Endothelial cell of umbilical vein (primary cell): Measurements from ENCODE around the gene BAD. TPM values are rescaled to one million over a fixed set of nuclear protein-coding genes. Genes with fewer than 3 reads are reported as not detected.

Experiments used
- BruUV-seq: library from RNA; stranded (reverse); fragments of 400-500 nt; replicated peaks from 2 replicates; lab custom pipeline; 2021; lab: Mats Ljungman, UMichigan
- CTCF ChIA-PET: fragments of 300-600, 350-600 bp; sonication (Branson Sonifier 250); formaldehyde crosslinking; loops from one replicate; lab custom pipeline; 2021; ENCODE audit warnings: antibody characterized with exemption, inconsistent platforms; lab: Charles Lee
- POLR2A ChIA-PET: fragments of 300-600, 350-600 bp; sonication (Branson Sonifier 250); formaldehyde crosslinking; loops from one replicate; lab custom pipeline; 2021; ENCODE audit warnings: antibody characterized with exemption, inconsistent platforms; lab: Charles Lee
- DNase-seq: peaks from one replicate; pipeline ENCODE4 v3.0.0-alpha.2; 2011; ENCODE audit warnings: low read depth, low spot score
- FAIRE-seq: peaks from 2 replicates; lab custom pipeline; 2011; peaks lifted over from hg19 to GRCh38; lab: Jason Lieb, UNC
- H2AFZ ChIP-seq: 2 replicates; pipeline ENCODE4 v1.6.0; 2012; ENCODE audit warnings: low read depth, low read length, control low read depth, inconsistent platforms
- H3K27ac ChIP-seq: 2 replicates; pipeline ENCODE4 v1.5.1; 2011; ENCODE audit warnings: low read depth, mild to moderate bottlenecking, control low read depth, low read length, moderate library complexity; ENCODE audit not compliant: insufficient read depth
- H3K27me3 ChIP-seq, 2 experiments: 2 replicates each; pipeline versions ENCODE4 v1.6.0 to v1.6.1; 2011; ENCODE audit warnings: low read length in 2 of 2, mixed read lengths in 1 of 2; ENCODE audit not compliant: control insufficient read depth in 2 of 2, insufficient read depth in 2 of 2
- H3K36me3 ChIP-seq, 2 experiments: 2 replicates in 1 of 2; 3 replicates in 1 of 2; pipeline ENCODE4 v1.5.1; 2011; ENCODE audit warnings: low read length in 2 of 2, mild to moderate bottlenecking in 1 of 2, moderate library complexity in 1 of 2; ENCODE audit not compliant: control insufficient read depth in 2 of 2, insufficient read depth in 2 of 2; ENCODE audit errors: extremely low read depth in 1 of 2
- H3K4me1 ChIP-seq: 3 replicates; pipeline ENCODE4 v1.5.1; 2011; ENCODE audit warnings: mild to moderate bottlenecking, low read length; ENCODE audit not compliant: control insufficient read depth, insufficient read depth; ENCODE audit errors: extremely low read depth
- H3K4me2 ChIP-seq: 2 replicates; pipeline ENCODE4 v1.6.1; 2011; ENCODE audit warnings: low read length, control low read depth, mixed read lengths; ENCODE audit not compliant: insufficient read depth
- H3K4me3 ChIP-seq, 3 experiments: fragments of 200-600 bp in 1 of 3; sonication (generic), shearing (Covaris generic) in 1 of 3; replicated peaks in 1 of 3; 2 replicates each; pipeline ENCODE4 v1.5.1; 2011 to 2016; ENCODE audit warnings: control low read depth in 3 of 3, low read length in 3 of 3, mild to moderate bottlenecking in 2 of 3, inconsistent platforms in 1 of 3, low read depth in 1 of 3, moderate library complexity in 1 of 3; ENCODE audit not compliant: insufficient read depth in 1 of 3
- H3K79me2 ChIP-seq: 2 replicates; pipeline ENCODE4 v1.6.0; 2012; ENCODE audit warnings: low read length, inconsistent platforms; ENCODE audit not compliant: control insufficient read depth, insufficient read depth
- H3K9ac ChIP-seq: replicated peaks from 2 replicates; pipeline ENCODE3; 2011; ENCODE audit warnings: low read length, control low read depth; ENCODE audit not compliant: insufficient read depth; ENCODE audit errors: extremely low read depth
- H3K9me1 ChIP-seq: replicated peaks from 3 replicates; pipeline ENCODE4 v1.6.0; 2011; ENCODE audit warnings: mild to moderate bottlenecking, low read length; ENCODE audit not compliant: control insufficient read depth, insufficient read depth; ENCODE audit errors: extremely low read depth
- H3K9me3 ChIP-seq: replicated peaks from 2 replicates; pipeline ENCODE4 v1.5.1; 2012; ENCODE audit warnings: low read length, inconsistent platforms; ENCODE audit not compliant: control insufficient read depth, insufficient read depth
- H4K20me1 ChIP-seq: replicated peaks from 2 replicates; pipeline ENCODE3; 2011; ENCODE audit warnings: mild to moderate bottlenecking, low read length; ENCODE audit not compliant: control insufficient read depth, insufficient read depth; ENCODE audit errors: extremely low read depth
- CTCF ChIP-seq, 2 donors: IDR thresholded peaks; 1 replicate in 1 of 2; 2 replicates in 1 of 2; pipeline ENCODE4 v1.5.1; 2011; ENCODE audit warnings: low read length in 2 of 2, mild to moderate bottlenecking in 2 of 2, moderate library complexity in 2 of 2, control low read depth in 1 of 2, inconsistent platforms in 1 of 2, low read depth in 1 of 2; ENCODE audit not compliant: insufficient read depth in 1 of 2; ENCODE audit errors: extremely low read depth in 1 of 2
- EZH2 ChIP-seq: IDR thresholded peaks from 2 replicates; pipeline ENCODE4 v1.6.1; 2012; ENCODE audit warnings: borderline replicate concordance, low read depth, mild to moderate bottlenecking, moderate library complexity, low read length, inconsistent platforms; ENCODE audit not compliant: severe bottlenecking
- FOS ChIP-seq: IDR thresholded peaks from 2 replicates; pipeline ENCODE4 v1.6.1; 2011; ENCODE audit warnings: mild to moderate bottlenecking, low read length, moderate library complexity, borderline replicate concordance; ENCODE audit not compliant: insufficient read depth
- GATA2 ChIP-seq: IDR thresholded peaks from 2 replicates; pipeline ENCODE4 v1.7.0; 2011; ENCODE audit warnings: low read depth, mild to moderate bottlenecking, moderate library complexity, mixed read lengths, low read length; ENCODE audit not compliant: insufficient read length, insufficient read depth
- JUN ChIP-seq: IDR thresholded peaks from 2 replicates; pipeline ENCODE4 v1.6.1; 2011; ENCODE audit warnings: borderline replicate concordance, low read depth; ENCODE audit not compliant: insufficient read length, insufficient read depth
- MAX ChIP-seq: IDR thresholded peaks from 2 replicates; pipeline ENCODE4 v1.6.1; 2011; ENCODE audit not compliant: insufficient read depth, insufficient read length
- MYC ChIP-seq: IDR thresholded peaks from one replicate; pipeline ENCODE4 v1.6.1; 2011; ENCODE audit warnings: mild to moderate bottlenecking, low read depth, low read length
- POLR2A ChIP-seq: IDR thresholded peaks from 2 replicates; pipeline ENCODE4 v1.6.1; 2012; ENCODE audit warnings: low read depth, mild to moderate bottlenecking, control low read depth, low read length
- POLR2AphosphoS5 ChIP-seq: IDR thresholded peaks from 2 replicates; pipeline ENCODE4 v1.6.1; 2012; ENCODE audit warnings: low read depth, mild to moderate bottlenecking, control low read depth, low read length, moderate library complexity; ENCODE audit not compliant: insufficient read depth
- dilution Hi-C: fragments of 300-500 bp; cut with MboI; formaldehyde crosslinking; loops from one replicate; pipeline ENCODE4 v1.15.0; 2019; ENCODE audit warnings: low sequenced_read_pairs; ENCODE audit not compliant: extremely low pct_ligation_motif_present
- intact Hi-C: fragments of 100-400 bp; cut with micrococcal nuclease; formaldehyde crosslinking; loops from one replicate; pipeline ENCODE4 v1.10.0; 2022
- polyA plus RNA-seq, 4 experiments: library from polyadenylated mRNA; depleted of rRNA in 3 of 4; stranded (reverse) in 3 of 4; unstranded in 1 of 4; fragments of >200 nt; gene quantifications; 2 replicates each; pipeline versions ENCODE4 v1.2.1 to v1.2.3, GENCODE V29; 2011 to 2012; ENCODE audit warnings: missing spikeins in 1 of 4
- total RNA-seq: library from RNA; stranded (reverse); gene quantifications from 2 replicates; pipeline ENCODE4 v1.2.3, GENCODE V29; 2021

Gene BAD
- total and polyA plus RNA-seq, 2 donors (not counting 3 experiments of a cell fraction or from before 2014, with no cell fraction given), result 65.3 to 88.0 TPM

DNA sequence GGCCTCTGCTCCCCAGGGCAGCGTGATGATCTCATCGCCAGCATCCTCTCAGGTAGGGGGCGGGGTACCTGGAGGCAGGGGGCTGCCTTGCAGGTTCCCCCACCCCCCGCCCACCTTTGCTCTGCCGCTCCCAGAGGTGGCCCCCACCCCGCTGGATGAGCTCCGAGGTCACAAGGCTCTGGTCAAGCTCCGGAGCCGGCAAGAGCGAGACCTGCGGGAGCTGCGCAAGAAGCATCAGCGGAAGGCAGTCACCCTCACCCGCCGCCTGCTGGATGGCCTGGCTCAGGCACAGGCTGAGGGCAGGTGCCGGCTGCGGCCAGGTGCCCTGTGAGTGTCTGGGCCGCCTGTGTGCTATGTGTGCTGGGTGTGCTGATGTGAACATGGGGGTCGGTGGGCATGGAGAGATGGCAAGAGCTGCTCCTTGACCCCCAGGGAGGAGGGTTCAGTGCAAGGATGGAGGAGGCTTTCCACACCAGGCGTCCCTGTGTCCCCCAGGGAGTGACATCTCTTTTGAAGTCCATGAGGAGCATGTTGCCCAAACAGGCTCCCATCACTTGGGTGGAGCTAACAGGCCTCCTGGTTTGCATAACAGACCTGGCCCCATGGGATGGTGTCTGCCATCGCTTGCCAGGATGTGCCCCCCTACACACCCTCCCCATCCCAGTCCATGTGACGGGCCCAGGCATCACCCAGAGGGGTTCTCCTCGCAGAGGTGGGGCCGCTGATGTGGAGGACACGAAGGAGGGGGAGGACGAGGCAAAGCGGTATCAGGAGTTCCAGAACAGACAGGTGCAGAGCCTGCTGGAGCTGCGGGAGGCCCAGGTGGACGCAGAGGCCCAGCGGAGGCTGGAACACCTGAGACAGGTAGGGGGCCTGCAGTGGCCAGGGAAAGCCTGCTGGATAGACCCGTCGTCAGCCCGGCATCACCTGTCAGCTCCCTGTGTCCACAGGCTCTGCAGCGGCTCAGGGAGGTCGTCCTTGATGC, 19.0 kb downstream of the BAD start:
- H3K27ac ChIP-seq, result no peak overlapping the region
- peaks cover 4 to 19% of the 10 kb centered on the region in 2 experiments for H3K36me3 ChIP-seq
- TF ChIP-seq JUN (no peak), MAX (no peak), FOS (no peak), POLR2A (no peak), POLR2AphosphoS5 (no peak), GATA2 (no peak), MYC (no peak), EZH2 (no peak), CTCF (IDR thresholded peaks at IDR 0.05; ENCODE audit: extremely low read depth in 1 of 2, insufficient read depth in 1 of 2, low read depth in 1 of 2, low read length in 2 of 2) (no peak)
- no TSS peak for BruUV-seq
- POLR2A ChIA-PET, result no interaction called here
- no peak overlapping the region for H2AFZ ChIP-seq
- H3K4me1 ChIP-seq, result peaks cover 49% of the 10 kb centered on the region
- intact Hi-C loops, result no loop called here
- no peak overlapping the region for H3K9ac ChIP-seq
- FAIRE-seq (no peak), DNase-seq (no peak)
- H3K4me2 ChIP-seq, result no peak overlapping the region
- H3K79me2 ChIP-seq, result no peaks in the 10 kb centered on the region
- H3K4me3 ChIP-seq, result no peak overlapping the region
- H3K9me3 ChIP-seq, result no peaks in the 10 kb centered on the region
- no peaks in the 10 kb centered on the region for H3K9me1 ChIP-seq
- no peaks in the 10 kb centered on the region for H4K20me1 ChIP-seq
- dilution Hi-C loops, result no loop called here
- H3K27me3 ChIP-seq, result no peaks in the 10 kb centered on the region
- CTCF ChIA-PET, result interaction anchor here (0.9 to 4.8 kb wide), 6 partner anchors 14 to 90 kb away, joined by 3 to 57 read pairs (median 4); partner anchors contain the start of genes BAD, CATSPERZ and PLCB3
